VCaP (cell line): Measurements from ENCODE around the gene SCYL1.

Source experiments
- H3K27ac ChIP-seq: fragments of 450-650 bp; 2 replicates; pipeline ENCODE4 v1.5.1; 2017
- CTCF ChIP-seq: fragments of 450-650 bp; conservative IDR thresholded peaks from 2 replicates; pipeline ENCODE4 v1.5.1; 2017; ENCODE audit warnings: mild to moderate bottlenecking, moderate library complexity

The SCYL1 gene

GRCh38 chr11:65524014-65524740 lies 706 bp upstream of the SCYL1 start:
- TF ChIP-seq CTCF: no peak
- H3K27ac ChIP-seq: peak overlapping the region; percentile 51

GRCh38 chr11:65525546-65526480 lies 930 bp downstream of the SCYL1 start:
- TF ChIP-seq CTCF: no peak
- H3K27ac ChIP-seq: peak overlapping the region; percentile 95

GRCh38 chr11:65526744-65527143 lies 1.9 kb downstream of the SCYL1 start:
- H3K27ac ChIP-seq: peak overlapping the region; percentile 95
- TF ChIP-seq CTCF: no peak

- peak overlapping the region; percentile 14; the same call in 1 of the 2 replicates for H3K27ac ChIP-seq
- TF ChIP-seq CTCF: no peak
Measured at GRCh38 chr11:65528819-65529350, 4.0 kb downstream of the SCYL1 start.

- TF ChIP-seq CTCF: no peak
- no peak overlapping the region for H3K27ac ChIP-seq
Measured at GRCh38 chr11:65529475-65530156, 4.7 kb downstream of the SCYL1 start.

GRCh38 chr11:65530157-65530496 lies 5.2 kb downstream of the SCYL1 start:
- TF ChIP-seq CTCF: peak; percentile 84

More at GRCh38 chr11:65530157-65530496, 5.2 kb downstream of the SCYL1 start:
- no peak overlapping the region for H3K27ac ChIP-seq
